ENCODE results near the gene S100A12.
A peak's percentile ranks its signal among the peaks of the same experiment; 100 is the strongest.

S100A12 gene

DNA sequence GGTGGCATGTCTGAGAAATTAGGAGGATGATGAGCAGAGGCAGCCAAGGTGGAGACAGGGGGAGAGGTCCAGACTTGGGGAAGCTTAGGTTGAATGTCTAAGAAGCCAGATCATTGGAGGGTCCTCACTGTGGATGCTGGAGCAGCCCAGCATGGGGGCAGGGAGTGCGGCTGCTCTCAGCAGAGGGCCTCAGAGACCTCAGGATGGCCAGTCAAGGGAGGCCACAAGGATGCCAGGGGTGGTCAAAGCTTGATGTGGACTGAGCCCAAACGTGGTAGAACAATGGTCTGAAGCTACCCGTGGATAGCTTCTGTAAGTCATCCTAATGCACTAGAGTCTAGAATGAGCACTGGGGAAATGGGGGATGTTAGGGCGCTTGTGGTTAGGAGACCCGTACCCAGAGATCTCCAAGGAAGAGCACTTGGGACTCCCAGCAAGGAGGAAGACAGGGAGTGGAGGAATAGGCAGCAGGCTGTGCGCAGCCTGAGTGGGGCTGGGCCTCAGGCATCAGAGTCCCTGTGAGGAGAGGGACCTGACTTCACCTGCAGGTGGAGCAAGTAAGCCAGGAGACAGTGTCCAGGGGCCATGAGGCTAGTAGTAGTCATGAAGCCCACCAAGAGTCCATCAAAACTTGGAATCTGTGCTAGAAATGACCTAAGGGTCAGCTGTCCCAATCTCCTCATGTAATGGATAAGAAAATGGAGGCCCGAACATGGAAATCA, 22.0 kb downstream of the S100A12 start:
- Histone ChIP-seq H3K4me3 (ENCODE audit: low read depth, low read length) (no peak overlapping the region), H3K4me1 (no peaks in the 10 kb centered on the region), H3K9me3 (no peaks in the 10 kb centered on the region), H3K36me3 (no peaks in the 10 kb centered on the region), H3K27me3 (peaks cover 20% of the 10 kb centered on the region)
- DNase-seq: peak; percentile 58
- TF ChIP-seq, protein P1, sequence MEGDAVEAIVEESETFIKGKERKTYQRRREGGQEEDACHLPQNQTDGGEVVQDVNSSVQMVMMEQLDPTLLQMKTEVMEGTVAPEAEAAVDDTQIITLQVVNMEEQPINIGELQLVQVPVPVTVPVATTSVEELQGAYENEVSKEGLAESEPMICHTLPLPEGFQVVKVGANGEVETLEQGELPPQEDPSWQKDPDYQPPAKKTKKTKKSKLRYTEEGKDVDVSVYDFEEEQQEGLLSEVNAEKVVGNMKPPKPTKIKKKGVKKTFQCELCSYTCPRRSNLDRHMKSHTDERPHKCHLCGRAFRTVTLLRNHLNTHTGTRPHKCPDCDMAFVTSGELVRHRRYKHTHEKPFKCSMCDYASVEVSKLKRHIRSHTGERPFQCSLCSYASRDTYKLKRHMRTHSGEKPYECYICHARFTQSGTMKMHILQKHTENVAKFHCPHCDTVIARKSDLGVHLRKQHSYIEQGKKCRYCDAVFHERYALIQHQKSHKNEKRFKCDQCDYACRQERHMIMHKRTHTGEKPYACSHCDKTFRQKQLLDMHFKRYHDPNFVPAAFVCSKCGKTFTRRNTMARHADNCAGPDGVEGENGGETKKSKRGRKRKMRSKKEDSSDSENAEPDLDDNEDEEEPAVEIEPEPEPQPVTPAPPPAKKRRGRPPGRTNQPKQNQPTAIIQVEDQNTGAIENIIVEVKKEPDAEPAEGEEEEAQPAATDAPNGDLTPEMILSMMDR (IDR thresholded peaks at IDR 0.05; ENCODE audit: low read depth, low read length): peak; percentile 72

DNA sequence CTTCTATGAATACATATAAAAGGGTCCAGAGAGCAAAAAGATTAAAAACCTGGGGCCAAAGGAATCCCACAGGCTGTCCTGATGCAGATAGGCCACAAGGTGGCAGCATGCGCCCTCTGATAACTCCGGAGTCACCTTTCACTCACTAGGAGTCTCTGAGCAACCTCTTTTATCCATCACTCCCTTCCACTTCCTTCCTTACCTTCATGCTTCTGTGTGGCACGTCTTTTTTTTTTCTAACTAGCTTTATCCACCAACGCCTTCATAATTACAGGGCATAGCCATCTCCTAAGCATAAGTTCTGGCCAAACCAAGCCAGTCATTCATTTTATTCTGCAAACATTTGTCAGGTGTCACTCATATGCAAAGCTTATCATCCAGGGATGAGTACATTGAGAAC, 22.9 kb downstream of the S100A12 start:
- TF ChIP-seq, protein P1 (IDR thresholded peaks at IDR 0.05; ENCODE audit: low read depth, low read length): peak; percentile 97
- peaks cover 20% of the 10 kb centered on the region for H3K27me3 ChIP-seq
- DNase-seq: peak; percentile 75
- no peaks in the 10 kb centered on the region for H3K9me3 ChIP-seq
- H3K4me3 ChIP-seq (ENCODE audit: low read depth, low read length): no peak overlapping the region
- no peaks in the 10 kb centered on the region for H3K36me3 ChIP-seq
- no peaks in the 10 kb centered on the region for H3K4me1 ChIP-seq

DNA sequence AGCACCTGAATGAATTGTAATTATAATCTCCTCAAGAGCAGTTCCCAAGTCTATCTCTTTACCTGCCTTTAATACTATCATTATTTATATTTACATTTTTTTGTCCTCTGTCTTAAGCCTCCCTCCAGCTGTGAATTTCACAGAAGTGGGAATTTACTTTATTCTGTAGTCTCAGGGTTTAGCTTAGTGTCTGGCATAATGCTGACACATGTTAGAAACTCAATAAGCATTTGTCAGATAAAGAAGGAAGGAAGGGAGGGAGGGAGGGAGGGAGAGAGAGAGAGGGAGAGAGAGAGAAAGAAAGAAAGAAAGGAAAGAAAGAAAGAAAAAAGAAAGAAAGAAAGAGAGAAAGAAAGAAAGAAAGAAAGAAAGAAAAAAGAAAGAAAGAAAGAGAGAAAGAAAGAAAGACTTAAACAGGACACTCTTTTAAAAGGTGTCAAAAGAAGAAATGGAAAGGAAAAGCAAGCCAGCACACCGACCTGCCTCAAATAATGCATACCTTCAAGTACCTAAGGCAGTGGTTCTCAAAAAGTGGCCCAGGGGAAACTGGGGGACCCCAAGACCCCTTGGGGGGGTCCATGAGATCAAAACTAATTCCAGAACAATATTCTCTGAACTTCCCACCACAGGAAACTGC, 25.0 kb downstream of the S100A12 start:
- no peak for DNase-seq
- Histone ChIP-seq H3K27me3 (peaks cover 23% of the 10 kb centered on the region), H3K9me3 (no peaks in the 10 kb centered on the region), H3K4me3 (ENCODE audit: low read depth, low read length) (no peak overlapping the region), H3K36me3 (no peaks in the 10 kb centered on the region), H3K4me1 (no peaks in the 10 kb centered on the region)
- TF ChIP-seq, protein P1 (IDR thresholded peaks at IDR 0.05; ENCODE audit: low read depth, low read length): no peak

DNA sequence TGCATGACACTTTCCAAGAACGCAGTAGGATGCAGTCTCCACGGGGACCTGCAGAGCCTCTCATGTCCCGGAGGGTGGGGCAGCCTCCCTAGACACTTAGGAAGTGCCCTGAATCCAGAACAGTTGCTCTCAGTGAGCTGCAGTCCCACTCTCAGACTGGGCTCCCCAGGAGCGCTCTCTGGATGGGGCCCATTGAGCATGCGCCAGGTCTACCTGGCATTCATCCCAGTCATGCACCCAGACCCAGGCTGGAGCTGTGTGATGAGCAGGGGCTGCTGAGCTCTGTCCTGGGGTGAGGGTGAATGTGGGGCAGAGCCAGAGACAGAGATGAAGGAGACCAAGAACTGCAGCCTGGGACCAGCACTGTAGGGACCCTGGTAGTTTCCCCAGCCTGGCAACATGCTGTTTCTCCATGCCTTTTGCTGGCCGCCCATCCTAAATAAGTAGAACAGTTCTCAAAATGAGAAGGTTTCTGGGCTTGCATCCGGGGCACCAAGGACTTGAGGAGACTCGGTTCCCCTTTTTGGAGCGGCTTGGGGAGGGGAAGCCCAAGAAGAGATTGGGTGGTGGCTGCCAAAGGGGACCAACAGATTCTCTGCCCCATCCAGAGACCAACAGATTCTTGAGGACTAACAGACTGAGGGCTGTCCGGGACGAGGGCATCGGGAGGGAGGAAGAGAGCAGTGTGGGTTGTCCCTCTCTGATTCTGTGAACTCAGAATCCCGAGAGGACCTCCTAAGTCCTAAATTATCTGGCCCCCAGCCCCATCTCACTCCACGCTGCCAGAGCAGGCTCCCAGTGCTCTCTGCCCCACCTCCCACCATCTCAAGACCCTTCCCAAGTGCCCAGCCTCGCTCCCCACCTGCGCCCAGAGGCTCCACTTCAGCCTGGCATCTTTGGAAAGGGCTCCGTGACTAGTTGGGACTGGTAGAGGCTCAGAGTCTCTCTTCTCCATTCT, 25.8 kb downstream of the S100A12 start:
- Histone ChIP-seq H3K9me3 (no peaks in the 10 kb centered on the region), H3K4me3 (ENCODE audit: low read depth, low read length) (no peak overlapping the region), H3K36me3 (no peaks in the 10 kb centered on the region), H3K4me1 (no peaks in the 10 kb centered on the region), H3K27me3 (peaks cover 23% of the 10 kb centered on the region)
- TF ChIP-seq, protein P1 (IDR thresholded peaks at IDR 0.05; ENCODE audit: low read depth, low read length): no peak
- DNase-seq: peak; percentile 44

DNA sequence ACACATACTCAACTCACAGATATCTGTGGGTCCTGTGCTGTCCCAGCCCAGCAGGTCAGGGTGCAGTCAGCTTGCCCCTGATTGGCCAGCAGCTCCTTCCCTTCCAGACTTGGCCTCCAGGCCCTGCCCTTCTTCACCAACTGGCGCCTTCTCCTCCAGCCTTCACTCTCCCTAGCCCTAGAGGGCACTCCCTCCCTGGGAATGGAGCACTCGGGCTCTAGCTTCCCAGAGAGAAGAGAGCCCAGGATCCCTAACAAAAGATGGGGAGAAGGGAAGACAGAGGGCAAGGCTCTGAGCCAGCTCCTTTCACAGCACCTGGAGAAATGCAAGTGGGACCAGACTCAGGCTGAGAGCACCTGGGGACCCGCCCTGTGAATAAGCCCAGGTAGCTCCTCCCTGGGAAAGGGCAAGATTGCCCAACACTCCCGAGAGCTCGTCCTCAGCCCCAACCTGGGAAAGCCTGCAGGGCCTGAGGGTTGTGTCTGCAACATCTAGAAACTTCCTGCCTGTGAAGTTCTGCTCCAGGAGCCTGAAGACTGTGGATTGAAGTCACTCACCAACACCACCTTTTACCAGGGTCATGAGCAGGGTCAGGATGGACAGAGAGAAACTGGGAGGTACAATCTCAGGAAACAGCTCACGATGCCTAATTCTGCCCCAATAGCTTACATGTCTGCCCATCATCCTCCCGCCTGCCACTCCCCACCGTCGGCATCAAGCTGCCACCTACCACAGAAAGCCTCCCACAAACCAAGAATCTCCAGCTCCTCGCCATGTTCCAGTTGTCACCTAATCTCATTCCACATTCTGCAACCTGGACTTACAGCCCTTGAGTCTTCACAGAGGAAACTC, 26.7 kb downstream of the S100A12 start, which contains the start of gene PGLYRP4:
PGLYRP4 (minus strand) TSS at position 331 of the 852 bp plus-strand sequence. CDS start 909 bp downstream, outside the sequence.
- no peaks in the 10 kb centered on the region for H3K4me1 ChIP-seq
- no peak for DNase-seq
- H3K27me3 ChIP-seq: peaks cover 23% of the 10 kb centered on the region
- TF ChIP-seq, protein P1 (IDR thresholded peaks at IDR 0.05; ENCODE audit: low read depth, low read length): no peak
- no peak within 1 kb of the TSS for H3K4me3 ChIP-seq (ENCODE audit: low read depth, low read length)
- no peaks in the 10 kb centered on the region for H3K36me3 ChIP-seq
- H3K9me3 ChIP-seq: no peaks in the 10 kb centered on the region

Data from BE2C (cell line).